CD4-positive, alpha-beta T cell treated with Interleukin-1 beta for 1 hour (primary cell): ENCODE results near the gene ARHGAP9.
"Not testable (repeated sequence)": the region's sequence is repeated elsewhere in the genome, so short reads cannot be mapped to it uniquely, and the experiment has no call there.

Source experiments
- DNase-seq, 2 donors: peaks; one replicate each; pipeline ENCODE4 v3.0.0-alpha.2; 2020 to 2022

Gene ARHGAP9

DNA sequence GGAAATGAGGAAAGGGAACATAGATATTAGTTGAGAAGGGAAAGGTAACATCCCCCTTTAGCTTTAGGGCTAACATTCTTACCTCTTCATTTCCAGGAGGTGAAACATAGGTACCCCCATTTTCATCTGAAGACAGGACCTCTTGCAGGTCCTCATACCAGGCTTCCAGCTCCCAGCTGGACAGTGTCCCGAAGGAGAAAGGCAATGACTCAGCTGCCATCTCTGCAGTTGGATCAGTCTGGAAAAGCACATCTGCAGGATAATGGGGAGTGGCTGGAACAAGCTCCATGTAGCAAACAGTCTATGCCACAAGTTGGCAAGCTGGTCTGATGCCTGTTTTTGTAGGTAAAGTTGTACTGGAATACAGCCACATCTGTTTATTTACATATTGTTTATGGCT is 37.5 kb upstream of the ARHGAP9 start:
- no peak for DNase-seq

DNA sequence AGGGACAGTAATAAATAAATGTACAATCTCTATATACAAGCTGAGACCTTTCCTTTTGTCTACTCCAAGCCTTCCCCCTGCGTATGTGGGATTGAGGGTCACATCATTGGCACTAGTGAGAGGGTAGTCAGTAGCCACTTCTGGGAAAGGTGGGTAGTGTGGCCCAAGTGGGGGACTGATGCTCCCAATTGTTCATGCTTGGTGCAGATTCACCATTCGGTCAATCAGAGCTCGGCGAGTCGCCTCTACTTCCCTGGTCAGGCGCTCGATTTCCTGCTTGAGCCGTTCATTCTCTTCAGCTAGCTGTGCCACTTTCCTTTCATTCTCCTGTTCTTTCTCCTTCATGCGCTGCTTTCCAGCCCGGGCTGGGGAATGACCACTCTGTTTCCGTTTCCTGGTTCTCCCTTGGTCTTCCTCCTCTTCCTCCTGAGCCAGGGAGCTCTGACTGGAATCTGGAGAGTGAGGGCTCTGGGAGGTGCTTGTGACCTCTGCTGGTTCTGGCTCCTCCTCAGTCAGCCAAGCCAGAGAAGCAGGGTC is 37.0 kb upstream of the ARHGAP9 start:
- DNase-seq, result no peak

DNA sequence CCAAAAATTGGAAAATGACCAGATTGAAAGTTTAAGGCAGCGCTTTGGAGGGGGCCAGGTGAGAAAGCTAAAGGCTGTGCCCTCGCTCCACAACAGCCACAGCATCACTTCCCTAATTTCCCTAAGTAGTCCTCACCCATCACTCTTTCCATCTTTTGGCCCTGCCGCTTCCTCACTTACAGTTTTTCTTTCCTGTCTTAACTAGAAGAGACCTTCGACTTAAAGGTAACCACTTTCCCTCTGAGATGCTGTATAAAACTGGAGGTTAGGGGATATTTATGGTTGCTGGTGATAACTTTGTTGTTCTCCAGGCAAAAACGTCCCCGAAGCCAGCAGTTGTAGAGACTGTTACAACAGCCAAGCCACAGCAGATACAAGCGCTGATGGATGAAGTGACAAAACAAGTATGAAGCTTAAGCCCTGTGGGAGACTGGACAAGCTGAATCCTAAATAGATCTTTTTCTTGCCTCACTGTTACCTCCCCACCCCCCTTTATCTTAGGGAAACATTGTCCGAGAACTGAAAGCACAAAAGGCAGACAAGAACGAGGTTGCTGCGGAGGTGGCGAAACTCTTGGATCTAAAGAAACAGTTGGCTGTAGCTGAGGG is 36.4 kb upstream of the ARHGAP9 start:
- no peak for DNase-seq

DNA sequence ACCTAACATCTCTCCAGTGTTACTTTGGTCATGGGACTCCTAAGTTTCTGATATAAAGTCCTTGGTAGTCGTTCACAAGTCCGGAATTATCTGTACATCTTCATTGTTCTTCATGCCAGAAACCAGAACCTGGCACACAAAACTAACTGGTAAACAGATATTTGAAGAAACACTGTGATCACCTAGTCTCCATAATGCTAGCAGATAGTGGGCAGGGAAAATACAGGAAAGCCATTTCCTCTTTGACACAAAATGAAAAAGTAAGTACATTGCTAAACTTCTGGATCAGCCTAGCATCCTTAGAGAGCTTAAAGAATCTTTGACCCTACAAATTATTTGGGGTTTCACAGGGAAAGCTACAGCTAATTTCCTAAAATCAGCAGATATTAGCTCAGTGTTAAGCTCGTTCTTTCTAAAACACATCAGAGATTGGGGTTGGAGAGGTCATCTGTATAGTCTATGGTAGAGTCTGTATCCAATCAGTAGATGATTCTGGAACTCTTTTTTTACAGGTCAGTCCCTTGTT is 35.8 kb upstream of the ARHGAP9 start:
- DNase-seq, result no peak

DNA sequence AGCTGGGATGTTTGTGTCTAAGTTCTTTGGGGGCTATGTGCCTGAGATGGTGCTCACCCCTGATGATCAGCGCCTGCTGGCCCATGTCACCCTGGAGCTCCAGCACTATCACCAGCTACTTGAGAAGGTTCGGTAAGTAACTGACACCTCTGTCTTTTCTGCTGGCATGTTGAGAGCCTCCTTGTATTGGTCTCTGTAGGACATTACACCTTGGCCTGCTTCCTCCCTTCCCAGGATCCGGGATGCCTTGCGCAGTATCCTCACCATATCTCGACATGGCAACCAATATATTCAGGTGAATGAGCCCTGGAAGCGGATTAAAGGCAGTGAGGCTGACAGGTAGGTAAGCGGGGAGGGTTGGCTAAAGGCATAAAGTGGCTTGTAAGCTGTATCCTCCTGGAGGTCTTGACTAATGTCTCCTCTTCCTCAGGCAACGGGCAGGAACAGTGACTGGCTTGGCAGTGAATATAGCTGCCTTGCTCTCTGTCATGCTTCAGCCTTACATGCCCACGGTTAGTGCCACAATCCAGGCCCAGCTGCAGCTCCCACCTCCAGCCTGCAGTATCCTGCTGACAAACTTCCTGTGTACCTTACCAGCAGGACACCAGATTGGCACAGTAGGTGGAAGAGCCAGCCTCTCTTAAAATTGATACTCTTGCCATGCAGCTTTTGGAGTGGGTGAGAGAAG is 35.2 kb upstream of the ARHGAP9 start:
- no peak for DNase-seq

DNA sequence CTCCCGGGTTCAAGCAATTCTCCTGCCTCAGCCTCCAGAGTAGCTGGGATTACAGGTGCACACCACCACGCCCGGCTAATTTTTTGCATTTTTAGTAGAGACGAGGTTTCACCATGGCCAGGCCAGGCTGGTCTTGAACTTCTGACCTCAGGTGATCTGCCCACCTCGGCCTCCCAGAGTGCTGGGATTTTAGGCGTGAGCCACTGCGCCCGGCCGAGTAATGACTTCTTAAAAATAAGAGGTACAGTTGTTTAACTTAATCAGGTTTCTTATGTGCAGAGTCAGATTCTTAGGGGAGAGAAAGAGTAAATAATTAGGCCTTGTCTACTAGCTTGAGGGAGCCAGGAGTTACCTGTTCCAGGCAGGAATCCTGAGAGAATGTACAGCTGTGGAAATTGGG is 34.6 kb upstream of the ARHGAP9 start:
- DNase-seq, result not testable (repeated sequence)

DNA sequence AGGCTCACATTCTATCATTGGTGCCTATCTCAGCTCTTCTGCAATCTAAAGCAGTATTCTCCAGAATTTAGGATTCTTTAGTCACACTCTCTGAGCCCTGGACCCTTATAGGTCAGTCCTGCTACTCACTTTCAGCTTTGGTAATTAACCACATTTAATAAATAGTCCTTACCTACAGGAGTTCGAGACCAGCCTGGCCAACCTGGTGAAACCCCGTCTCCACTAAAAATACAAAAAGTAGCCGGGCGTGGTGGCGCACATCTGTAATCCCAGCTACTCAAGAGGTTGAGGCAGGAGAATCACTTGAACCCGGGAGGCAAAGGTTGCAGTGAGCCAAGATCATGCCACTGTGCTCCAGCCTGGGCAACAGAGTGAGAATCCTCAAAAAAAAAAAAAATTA is 34.0 kb upstream of the ARHGAP9 start:
- not testable (repeated sequence) for DNase-seq

DNA sequence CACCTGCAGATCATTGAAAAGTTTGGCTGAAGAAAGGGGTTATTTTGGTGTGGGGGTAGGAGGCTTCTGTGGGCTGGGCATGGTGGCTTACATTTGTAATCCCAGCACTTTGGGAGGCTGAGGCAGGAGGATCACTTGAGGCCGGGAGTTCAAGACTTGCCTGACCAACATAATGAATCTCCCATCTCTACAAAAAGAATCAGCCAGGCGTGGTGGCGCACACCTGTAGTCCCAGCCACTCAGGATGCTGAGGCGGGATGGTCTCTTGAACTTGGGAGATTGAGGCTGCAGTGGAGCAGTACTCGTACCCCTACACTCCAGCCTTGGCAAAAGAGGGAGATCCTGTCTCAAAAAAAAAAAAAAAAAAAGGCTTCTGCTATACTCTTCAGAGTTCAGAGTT is 33.6 kb upstream of the ARHGAP9 start:
- DNase-seq, result no peak

DNA sequence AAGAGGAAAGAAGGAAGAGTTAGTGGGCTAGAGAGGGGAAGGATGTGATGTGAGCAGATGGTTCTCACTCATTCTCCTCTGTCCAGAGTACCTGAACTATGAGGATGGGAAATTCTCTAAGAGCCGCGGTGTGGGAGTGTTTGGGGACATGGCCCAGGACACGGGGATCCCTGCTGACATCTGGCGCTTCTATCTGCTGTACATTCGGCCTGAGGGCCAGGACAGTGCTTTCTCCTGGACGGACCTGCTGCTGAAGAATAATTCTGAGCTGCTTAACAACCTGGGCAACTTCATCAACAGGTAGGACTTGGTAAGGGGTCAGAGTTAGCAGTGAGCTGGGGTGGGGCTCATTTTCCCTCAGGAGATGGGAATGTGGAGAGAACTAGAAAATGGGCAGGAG is 33.0 kb upstream of the ARHGAP9 start:
- no peak for DNase-seq

DNA sequence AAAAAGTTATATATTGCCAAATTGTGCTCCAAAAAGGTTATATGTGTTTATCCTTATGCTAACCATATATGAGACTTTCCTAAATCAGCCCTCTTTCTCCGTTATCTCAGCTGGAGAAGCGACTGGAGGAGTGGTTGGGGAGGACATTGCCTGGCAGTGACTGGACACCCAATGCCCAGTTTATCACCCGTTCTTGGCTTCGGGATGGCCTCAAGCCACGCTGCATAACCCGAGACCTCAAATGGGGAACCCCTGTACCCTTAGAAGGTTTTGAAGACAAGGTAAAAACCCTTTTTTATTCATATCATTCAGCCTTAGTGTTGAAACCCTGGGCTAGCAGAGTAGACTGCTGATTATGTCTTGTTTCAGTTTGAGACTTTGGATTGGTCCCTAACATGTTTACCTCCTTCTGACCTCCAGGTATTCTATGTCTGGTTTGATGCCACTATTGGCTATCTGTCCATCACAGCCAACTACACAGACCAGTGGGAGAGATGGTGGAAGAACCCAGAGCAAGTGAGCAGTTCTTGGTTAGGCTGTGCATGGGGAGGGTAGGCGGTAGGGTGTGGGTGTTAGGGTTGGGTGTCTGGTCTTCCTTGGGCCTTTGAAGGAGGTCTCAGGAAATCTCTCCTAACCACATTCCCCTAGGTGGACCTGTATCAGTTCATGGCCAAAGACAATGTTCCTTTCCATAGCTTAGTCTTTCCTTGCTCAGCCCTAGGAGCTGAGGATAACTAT is 32.1 kb upstream of the ARHGAP9 start:
- DNase-seq, result no peak

DNA sequence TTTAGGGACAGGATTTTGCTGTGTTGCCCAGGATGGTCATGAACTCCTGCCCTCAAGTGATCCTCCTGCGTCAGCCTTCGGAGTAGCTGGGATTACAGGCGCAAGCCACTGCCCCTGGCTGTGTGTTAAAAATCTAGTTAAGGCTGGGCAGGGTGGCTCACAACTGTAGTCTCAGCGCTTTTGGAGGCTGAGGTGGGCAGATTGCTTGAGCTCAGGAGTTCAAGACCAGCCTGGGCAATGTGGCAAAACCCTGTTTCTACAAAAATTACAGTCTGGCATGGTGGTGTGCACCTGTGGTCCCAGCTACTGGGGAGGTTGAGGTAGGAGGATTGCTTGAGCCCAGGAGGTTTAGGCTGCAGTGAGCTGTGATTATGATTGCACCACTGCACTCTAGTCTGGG is 31.5 kb upstream of the ARHGAP9 start:
- no peak for DNase-seq

DNA sequence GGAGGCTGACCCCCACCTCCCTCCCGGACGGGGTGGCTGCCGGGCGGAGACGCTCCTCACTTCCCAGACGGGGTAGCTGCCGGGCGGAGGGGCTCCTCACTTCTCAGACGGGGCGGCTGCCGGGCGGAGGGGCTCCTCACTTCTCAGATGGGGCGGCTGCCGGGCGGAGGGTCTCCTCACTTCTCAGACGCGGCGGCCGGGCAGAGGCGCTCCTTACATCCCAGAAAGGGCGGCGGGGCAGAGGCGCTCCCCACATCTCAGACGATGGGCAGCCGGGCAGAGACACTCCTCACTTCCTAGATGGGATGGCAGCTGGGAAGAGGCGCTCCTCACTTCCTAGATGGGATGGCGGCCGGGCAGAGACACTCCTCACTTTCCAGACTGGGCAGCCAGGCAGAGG is 28.1 kb upstream of the ARHGAP9 start:
- not testable (repeated sequence) for DNase-seq

DNA sequence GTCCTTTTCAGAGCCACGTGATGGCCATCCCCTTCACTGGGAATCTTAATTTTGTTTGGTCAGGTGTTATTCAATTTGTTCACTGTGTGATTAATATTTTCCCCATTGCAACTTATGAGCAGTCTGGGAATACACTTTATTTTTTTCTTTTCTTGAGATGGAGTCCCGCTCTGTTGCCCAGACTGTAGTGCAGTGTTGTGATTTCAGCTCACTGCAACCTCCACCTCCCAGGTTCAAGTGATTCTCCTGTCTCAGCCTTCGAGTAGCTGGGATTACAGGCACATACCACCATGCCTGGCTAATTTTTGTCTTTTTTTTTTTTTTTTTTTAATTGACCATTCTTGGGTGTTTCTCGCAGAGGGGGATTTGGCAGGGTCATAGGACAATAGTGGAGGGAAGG is 26.9 kb upstream of the ARHGAP9 start:
- not testable (repeated sequence) for DNase-seq

DNA sequence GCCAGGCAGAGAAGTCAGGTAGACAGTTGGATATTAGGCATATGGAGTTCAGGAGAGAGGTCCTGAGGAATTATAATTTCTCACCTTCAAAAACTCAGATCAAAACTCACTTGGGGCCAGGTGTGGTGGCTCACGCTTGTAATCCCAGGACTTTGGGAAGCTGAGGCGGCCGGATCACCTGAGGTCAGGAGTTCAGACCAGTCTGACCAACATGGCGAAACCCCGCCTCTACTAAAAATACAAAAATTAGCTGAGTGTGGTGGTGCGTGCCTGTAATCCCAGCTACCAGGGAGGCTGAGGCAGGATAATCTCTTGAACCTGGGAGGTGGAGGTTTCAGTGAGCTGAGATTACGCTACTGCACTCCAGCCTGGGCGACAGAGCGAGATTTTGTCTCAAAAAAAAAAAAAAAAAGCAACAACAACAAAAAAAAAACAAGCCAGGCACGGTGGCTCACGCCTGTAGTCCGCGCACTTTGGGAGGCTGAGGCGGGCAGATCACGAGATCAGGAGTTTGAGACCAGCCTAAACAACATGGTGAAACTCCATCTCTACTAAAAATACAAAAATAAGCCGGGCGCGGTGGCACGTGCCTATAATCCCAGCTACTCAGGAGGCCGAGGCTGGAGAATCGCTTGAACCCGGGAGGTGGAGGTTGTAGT is 22.8 kb upstream of the ARHGAP9 start:
- not testable (repeated sequence) for DNase-seq

DNA sequence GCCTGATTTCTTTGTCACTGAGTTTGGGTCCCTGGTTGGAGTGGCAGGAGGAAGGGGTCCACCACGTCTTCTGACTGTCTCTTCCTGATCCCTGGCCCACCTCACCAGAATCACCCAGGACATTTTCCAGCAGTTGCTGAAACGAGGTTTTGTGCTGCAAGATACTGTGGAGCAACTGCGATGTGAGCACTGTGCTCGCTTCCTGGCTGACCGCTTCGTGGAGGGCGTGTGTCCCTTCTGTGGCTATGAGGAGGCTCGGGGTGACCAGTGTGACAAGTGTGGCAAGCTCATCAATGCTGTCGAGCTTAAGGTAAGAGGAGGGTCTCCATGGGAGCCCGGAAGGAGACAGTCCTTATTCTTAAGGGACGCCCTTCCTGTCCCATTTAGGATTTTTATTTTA is 20.5 kb upstream of the ARHGAP9 start:
- DNase-seq, result no peak

DNA sequence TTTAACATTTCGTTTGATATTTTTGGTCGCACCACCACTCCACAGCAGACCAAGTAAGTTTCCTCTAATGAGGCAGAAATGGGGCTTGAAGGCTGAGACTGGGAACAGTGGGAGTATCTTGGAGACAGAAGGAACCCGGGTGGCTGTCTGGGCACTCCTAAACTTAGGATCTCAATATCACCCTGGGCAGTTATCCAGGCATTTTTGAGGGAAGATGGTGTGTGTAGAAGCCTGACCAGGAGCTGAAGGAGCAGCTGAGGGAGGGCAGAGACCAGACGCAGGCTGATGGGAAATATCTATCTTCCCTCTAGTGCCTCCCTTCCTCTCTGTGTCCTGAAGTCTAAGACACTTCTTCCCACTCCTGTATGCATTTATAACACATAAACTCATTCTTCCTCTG is 18.9 kb upstream of the ARHGAP9 start:
- DNase-seq, result no peak

DNA sequence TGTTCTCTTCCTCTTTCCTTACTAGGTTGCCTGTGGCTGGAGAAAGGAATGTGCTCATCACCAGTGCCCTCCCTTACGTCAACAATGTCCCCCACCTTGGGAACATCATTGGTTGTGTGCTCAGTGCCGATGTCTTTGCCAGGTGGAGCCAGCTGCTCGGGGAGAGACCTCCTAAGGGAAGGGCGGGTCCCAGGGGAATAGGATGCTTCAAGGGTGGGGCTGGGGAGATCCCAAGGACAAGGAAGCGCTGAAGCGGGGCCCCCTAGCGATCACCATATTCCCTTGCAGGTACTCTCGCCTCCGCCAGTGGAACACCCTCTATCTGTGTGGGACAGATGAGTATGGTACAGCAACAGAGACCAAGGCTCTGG is 18.5 kb upstream of the ARHGAP9 start:
- DNase-seq, result no peak

DNA sequence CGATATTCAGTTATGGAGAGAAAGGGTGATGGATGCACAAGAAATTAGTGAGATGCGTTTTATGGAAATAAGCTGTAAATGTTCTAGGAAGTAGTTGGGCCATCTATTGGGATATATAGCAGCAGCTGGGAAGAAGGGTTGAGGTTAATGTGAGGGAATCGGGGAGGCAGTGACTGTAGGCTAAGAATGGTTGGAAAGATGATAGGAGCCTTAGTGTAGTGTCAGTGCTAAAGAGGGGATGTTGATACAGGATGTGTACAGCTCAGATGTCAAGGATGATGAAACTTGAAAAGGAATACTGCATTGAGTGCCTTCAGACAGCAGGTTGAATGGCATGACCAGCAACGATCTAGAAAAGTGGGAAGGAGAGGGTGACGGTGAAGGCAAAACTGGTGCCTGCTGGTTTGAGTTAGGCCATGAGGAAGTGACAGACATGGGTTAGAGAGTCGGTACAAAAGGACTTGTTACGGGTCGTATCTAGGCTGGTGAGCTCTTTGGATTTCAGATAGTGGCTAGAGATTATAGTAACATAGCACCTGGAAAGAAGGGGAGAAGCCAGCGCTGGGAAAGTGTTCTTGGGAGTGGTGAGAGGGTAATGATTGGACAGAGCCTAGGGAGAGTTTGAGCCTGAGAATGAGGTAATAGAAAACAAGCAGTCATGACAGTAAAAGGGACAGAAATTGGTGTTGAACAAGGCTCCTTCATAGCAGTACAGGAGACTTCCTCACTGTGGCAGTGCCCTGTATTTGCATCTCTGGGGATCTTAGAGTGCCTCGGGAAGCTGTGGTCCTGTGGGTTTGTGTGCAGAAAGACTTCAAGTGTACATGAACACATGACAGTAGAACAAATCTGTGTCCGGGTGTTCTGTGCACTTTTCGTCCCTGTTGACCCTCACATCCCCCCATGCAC is 17.8 kb upstream of the ARHGAP9 start:
- DNase-seq, result no peak

DNA sequence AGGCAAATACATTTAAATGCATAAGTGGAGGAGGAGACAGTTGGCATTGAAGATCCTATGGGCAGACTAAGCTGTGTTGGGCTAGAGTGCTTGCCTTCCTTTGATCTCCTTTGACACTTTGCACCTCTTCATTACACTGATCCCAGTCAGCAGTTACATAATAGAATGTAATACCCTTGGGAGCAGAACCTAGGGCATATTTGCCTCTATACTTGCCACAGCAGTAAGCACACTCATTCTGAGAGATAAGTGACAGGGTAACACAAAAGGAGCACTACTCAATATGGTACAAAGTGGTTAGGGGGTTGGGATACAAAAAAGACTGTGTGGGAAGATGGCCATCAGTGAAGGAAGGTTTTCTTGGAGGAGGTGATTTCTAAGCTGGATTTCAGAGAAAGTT is 17.2 kb upstream of the ARHGAP9 start:
- no peak for DNase-seq

DNA sequence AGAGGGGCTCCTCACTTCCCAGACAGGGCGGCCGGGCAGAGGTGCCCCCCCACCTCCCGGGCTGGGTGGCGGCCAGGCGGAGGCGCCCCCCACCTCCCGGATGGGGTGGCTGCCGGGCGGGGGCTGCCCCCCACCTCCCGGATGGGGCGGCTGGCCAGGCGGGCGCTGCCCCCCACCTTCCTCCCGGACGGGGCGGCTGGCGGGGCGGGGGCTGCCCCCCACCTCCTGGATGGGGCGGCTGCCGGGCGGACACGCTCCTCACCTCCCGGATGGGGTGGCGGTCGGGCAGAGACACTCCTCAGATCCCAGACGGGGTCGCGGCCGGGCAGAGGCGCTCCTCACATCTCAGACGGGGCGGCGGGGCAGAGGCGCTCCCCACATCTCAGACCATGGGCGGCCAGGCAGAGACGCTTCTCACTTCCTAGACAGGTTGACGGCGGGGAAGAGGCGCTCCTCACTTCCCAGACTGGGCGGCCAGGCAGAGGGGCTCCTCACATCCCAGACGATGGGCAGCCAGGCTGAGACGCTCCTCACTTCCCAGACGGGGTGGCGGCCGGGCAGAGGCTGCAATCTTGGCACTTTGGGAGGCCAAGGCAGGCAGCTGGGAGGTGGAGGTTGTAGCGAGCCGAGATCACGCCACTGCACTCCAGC is 15.5 kb upstream of the ARHGAP9 start:
- DNase-seq, result not testable (repeated sequence)
